ENCODE data around the gene ONECUT3.
"Not testable (repeated sequence)": the region's sequence is repeated elsewhere in the genome, so short reads cannot be mapped to it uniquely, and the experiment has no call there.

ONECUT3 gene

DNA sequence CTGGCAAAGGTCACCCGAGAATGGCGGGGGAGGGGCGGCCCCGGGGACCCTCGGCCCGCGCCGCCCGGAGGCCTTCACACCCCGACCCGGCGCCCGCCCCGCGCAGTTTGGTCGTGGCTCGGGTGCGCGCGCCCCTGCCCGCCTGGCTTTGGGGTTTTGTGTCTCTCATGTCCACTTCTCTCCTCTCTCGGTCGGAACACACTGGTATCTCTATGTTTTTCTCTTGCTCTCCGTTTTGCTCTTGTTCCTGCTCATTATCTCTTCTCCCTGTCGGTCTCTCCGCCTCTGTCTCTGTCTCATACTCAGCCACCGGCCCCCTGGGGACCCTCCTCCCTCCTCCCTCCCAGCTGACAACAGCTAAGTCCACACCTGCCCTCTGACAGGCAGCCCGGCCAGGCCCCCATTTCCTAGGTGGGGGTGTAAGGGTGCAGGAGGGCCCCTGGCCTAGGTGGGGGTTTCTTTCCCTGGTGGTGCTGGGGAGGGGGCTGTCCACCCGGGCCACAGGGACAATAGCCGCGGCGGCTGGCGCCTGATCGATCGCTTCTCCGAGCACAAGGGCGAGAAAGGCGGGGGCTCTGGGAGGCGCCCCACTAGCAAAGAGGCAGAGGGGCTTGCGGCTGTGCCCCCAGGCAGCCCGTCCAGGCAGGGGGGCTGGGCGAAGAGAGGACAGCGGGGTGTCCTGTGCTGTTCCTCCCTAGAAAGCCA lies 2.3 kb downstream of the ONECUT3 start:
- DNase-seq (ENCODE audit: low read depth, low spot score): no peak

- DNase-seq (ENCODE audit: low read depth, low spot score): no peak
These were observed 3.0 kb downstream of the ONECUT3 start for GRCh38 chr19:1756264-1756663.

GRCh38 chr19:1756705-1757465 lies 3.6 kb downstream of the ONECUT3 start:
- DNase-seq (ENCODE audit: low read depth, low spot score): no peak

GRCh38 chr19:1757468-1758230 lies 4.3 kb downstream of the ONECUT3 start:
- no peak for DNase-seq (ENCODE audit: low read depth, low spot score)

- no peak for DNase-seq (ENCODE audit: low read depth, low spot score)
These were observed 4.9 kb downstream of the ONECUT3 start for GRCh38 chr19:1758231-1758577.

DNA sequence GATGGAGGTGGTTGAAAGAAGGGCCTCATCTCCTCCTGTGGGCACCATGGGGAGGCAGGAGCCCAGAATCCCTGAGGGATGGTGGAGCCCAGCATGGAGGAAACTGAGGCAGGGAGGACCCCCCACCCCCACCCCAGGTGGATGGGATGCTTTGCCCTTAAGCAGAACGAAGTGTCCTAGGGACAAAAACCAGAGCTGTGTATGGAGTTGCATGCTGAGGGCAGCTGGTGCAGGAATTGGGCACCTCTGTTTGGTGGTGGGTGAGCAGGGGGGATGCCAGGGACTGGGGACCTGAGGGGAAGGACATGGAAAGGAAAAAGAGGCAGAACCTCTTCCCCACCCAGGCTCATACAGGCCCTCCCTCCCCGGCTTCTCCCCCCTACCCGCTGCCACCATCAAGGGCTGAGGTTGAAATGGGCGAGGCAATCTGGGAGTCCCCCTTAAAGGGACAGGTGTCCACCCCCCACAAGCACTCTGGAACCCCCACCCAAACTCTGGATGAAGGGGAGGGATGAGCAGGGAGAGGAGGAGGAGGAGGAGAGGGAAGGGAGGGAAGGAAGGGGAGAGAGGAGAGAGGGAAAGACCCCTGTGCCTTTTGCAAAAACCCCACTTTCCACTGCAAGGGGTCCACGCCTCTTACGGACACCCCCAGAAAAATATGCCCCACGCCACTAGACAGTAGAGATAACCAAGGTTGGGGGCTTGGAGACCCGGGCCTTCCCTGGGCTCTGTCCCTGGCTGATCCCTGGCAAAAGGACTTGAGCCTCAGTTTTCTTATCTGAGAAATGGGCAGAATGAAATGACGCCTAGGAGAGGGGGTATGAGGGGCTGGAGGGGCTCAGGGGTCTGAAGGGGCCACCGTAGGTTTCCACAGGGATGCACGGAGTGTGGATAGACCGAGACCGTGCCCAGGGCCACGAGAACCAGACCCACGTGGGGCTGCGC lies 5.9 kb downstream of the ONECUT3 start:
- DNase-seq (ENCODE audit: low read depth, low spot score): no peak

DNA sequence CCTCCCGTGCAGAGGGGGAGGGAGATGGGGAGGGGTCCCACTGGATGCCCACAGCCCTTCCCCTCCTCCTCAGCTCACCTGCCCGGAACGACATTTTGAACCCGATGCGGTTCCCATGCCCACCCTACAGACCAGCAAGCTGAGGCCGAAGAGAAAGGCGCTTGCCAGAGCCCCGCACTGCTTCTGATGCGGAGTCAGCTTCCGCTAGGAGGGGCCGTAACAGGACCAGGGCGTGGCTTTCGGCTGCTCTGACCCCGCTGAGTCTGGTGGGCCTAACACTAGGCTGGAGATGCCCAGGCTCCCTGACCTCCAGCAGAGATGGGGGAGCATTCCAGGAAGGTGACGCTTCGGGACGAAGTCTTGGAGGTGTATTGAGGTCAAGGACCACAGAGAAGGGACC lies 6.7 kb downstream of the ONECUT3 start:
- no peak for DNase-seq (ENCODE audit: low read depth, low spot score)

- DNase-seq (ENCODE audit: low read depth, low spot score): not testable (repeated sequence)
These were observed 7.7 kb downstream of the ONECUT3 start for GRCh38 chr19:1760786-1761527.

DNA sequence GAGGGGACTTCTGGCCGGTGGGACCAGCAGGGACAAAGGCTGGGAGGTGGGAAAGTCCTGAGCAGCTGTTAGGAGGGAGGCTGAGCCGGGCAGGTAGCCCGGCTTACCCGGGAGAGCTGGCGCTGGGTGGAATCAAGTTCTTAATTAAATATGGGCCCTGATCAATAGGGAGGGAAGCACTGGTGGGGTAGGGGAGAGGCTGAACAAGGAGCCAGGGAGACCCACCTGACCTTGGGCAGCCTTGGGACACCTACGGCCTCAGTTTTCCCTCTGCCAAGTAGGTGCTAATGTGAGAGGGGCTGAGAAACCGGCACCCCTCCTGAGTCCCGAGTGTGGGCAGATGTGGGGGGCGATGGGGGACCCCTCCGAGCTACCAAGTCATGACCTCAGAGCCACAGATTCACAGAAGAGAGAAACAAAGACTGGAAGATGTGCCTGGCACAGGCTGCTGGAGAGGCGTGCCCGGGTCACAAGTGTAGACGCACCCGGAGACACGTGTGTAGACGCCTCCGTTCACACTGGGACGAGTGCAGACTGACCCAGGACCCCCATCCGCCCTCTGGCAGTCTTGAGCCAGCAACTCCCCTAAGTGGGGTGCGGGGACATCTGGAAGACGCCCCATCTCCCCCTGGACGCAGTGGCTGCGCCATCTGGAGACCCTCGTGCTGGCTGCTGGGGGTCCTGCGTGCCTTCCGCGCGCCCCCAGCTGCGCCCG lies 8.4 kb downstream of the ONECUT3 start:
- DNase-seq (ENCODE audit: low read depth, low spot score): no peak

DNA sequence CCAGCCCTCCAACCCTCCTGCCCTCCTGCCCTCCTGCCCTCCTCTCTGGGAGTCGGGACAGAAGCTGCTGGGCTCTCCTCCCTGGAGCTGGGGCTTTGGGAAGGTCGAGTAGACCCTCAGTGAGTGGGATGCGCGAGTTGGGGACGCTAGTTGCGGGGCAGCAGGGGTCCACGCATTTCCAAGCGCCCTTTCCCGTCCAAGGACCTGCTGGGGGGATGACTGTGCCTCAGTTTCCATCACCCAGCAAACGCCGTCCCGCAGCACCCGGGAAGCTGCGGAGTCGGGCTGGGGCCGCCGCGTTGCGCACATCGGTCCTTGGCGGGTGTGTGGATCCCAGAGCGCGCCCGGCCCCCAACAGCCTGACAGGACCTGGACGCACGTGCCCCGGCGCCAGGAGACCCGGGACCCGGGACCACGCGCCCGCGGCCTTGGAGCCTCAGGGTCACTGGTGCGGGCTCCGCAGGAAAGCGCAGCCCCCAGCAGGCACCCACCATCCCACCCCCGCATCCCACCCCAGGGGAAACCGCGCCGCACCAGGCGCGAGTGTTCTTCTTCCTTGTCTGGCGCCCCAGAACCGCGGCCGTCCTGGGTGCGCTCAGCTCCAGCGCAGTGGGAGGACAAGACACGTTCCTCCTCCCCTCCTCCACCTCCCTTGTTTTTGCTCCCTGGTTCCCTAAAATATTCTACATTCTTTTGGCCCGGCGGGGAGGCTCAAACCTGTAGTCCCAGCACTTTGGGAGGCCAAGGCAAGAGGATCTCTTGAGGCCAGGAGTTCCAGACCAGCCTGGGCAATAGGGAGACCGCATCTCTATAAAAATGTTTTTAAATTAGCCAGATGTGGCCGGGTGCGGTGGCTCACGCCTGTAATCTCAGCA lies 9.2 kb downstream of the ONECUT3 start:
- no peak for DNase-seq (ENCODE audit: low read depth, low spot score)

DNA sequence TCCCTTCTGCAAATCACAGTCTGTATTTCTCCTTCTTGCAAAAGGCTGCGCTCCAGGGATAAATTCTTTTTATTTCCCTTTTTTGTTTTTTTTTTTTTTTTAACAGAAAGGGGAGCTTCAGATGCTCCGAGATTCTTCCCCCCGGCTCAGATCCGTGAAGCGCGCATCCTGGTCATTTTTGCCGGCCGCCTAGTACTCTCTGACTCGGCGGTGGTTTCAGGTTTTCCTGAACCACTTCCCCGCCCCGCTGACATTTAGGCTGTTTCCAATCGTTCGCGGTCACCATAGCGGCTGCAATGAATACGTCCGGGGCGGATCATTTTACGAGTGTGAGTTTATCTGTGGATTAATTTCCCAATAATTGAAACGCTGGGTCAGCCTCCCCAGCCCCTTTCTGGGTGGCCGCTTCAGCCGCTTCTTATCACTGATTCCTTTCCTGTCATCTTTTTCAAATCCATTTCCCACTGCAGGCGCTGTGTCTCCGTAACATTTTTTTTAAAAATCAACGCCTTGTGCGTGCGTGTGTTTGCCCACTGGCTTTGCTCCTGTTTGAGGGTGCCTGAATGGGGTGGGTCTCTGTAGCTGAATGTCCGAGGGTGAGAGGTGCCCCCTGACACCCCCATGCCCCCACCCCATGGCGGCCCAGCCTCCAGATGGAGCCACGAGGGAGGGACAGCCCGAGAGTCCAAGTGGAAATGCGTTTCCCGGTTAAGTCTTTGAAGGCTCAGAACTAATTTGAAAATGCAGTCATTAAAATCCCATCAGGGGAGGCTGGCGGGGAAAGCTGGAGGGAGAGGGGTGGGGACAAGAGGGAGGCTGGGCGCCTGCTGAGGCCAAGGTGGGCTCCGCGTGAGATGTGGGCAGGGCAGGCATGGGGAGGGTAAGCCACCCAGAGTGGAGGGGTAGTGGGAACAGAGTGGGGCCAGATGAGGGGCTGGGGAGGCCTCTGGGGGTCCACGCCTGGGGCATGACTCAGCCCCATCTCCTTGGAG lies 10.6 kb downstream of the ONECUT3 start:
- no peak for DNase-seq (ENCODE audit: low read depth, low spot score)

GRCh38 chr19:1764729-1765128 lies 11.4 kb downstream of the ONECUT3 start:
- no peak for DNase-seq (ENCODE audit: low read depth, low spot score)

DNA sequence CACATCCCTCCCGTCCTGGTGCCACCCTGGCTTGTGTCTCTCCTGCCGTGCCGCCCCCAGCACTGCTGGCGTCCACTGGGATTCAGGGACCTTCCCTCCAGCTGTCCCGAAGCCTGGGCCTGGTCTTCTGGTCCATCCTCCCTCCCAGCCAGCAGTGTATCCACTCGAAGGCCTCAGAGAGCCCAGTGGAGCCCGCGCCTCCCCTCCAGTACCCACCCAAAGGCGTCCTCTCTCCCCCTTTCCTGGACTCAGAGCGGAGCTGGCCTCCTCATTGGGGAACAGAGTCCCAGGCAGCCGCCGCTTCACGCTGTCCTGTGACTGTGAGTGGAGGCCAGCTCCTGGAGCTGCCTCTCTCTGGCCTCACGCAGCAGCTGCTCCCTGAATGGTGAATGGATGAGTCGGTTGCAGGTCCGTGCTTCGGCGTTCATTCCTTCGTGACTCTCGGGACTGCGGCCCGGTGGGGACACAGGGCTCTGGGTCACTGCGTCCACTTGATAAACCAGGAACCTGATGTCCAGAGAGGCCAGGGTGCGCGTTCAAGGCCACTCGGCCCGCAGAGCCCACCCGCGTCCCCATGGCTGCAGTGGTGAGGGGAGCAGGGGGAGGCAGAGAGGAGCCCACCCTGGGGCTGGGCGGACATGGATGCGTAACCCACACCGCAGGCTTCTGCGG lies 12.1 kb downstream of the ONECUT3 start:
- DNase-seq (ENCODE audit: low read depth, low spot score): peak; percentile 21

DNA sequence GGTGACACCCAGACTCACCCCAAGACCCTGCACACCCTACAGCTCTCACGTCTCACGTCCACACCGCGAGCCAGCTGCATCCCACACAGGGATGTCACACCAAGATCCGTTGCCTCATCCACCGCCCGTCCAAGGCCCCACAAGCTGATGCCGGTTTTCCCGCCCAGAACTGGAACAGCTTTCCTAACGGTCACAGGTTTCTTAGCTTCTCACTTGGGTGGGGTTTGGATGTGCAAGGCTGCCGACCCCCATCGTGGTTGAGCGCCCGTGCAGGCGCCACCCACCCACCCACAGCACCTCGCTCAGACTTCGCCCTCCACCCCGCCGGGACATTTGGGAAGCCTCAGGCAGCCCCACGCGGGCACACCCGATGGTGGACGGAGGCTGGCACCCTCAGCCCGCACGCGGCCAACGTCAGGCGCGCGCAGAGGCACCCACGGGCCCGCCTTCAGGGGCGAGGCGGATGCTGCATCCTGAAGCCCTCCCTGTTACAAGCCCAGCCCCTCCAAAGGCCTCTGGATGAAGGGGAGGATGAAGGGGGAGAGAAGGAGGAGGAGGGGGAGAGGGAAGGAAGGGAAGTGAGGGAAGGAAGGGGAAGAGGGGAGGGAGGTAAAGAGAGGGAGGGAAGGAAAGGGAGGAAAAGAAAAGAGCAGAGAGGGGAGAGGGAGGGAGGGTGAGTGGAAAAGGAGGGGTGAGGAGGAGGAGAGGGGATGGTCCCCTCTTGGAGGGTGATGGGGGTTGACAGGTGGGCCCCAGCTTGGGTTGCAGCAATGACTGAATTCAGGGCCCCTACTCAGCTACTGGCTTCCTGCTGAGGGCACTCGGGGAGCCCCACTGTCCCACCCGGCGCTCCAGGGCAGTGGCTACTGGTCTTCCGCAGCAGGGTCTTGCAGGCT lies 12.8 kb downstream of the ONECUT3 start:
- no peak for DNase-seq (ENCODE audit: low read depth, low spot score)

DNA sequence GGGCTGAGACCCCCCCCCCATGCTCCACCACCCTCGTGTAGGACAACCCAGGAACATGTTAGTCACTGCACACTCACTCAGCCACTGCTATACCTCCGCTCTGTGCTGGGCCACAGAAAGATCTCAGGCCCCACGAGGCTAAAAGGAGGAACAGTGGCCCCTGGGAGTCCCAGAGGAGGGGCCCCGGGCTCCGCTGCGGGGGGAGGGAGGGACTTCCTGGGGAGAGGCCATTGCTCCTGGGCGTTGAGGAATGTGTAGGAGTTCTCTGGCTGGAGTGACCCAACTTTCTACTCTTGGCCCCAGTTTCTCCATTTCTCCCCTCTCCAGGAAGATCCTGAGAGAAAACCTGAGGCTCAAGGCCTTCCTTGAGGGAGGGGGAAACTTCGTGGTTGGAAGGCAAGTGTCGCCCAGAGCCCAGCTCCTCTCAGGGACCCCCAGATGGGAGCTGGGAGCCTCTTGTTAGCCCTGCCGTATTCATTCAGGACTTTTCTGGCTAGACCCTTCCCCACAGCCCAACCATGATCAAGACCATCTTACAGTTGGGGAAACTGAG lies 13.6 kb downstream of the ONECUT3 start:
- DNase-seq (ENCODE audit: low read depth, low spot score): no peak

DNA sequence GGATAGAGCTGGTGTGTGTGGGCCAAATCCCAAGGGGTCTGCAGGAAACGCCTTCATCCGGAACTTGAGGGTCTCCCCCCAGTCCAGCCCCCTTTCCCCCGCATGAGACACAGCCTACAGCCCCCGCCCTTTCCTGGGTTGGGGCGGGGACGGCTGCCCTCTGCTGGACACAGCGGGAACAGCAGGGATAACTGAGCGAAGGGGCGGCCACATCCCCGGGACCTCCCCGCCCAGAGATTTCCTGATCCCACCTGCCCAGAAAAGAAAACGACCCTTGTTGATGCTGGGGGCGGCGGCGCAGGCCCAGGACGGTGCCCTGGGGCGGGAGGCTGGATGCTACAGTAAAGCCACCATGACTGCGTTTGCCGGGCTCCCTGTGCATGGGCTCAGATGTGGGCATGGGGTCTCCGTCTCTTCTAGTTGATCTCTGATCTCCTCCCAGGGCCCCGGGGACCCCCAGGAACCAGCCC lies 14.2 kb downstream of the ONECUT3 start:
- peak; percentile 66 for DNase-seq (ENCODE audit: low read depth, low spot score)

All from astrocyte of the hippocampus (primary cell).